HTERT RPE-1 (cell line): ENCODE data around the gene ACOX3.

Experiments used
- in situ Hi-C: fragments of 300-500 bp; cut with MboI; formaldehyde crosslinking; loops from 4 replicates; pipeline ENCODE4 v1.14.3; 2020; ENCODE audit warnings: low sequenced_read_pairs

ACOX3 gene

DNA sequence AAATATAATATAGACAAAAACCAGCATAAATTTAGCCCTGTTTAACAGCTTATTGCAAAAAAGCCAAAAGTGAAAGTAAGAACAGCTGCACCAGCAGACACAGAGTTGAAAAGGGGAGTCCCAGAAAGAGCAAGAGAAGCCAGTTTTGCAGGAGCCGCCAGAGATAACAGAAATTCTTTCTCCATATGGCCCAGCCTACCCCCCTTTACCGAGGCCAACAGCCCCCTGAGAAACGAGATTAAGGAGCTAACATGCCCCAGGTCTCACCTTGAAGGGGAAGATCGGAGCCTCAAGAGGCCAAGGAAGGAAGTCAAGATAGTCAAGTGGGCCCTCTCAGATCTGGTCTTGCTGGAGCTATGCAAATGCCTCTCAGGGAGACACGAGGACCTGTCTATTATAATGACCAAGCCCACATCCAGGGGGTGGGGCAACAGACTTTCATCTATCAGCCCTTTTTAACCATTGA lies 4.8 kb downstream of the ACOX3 start:
- in situ Hi-C loops, result no loop called here

DNA sequence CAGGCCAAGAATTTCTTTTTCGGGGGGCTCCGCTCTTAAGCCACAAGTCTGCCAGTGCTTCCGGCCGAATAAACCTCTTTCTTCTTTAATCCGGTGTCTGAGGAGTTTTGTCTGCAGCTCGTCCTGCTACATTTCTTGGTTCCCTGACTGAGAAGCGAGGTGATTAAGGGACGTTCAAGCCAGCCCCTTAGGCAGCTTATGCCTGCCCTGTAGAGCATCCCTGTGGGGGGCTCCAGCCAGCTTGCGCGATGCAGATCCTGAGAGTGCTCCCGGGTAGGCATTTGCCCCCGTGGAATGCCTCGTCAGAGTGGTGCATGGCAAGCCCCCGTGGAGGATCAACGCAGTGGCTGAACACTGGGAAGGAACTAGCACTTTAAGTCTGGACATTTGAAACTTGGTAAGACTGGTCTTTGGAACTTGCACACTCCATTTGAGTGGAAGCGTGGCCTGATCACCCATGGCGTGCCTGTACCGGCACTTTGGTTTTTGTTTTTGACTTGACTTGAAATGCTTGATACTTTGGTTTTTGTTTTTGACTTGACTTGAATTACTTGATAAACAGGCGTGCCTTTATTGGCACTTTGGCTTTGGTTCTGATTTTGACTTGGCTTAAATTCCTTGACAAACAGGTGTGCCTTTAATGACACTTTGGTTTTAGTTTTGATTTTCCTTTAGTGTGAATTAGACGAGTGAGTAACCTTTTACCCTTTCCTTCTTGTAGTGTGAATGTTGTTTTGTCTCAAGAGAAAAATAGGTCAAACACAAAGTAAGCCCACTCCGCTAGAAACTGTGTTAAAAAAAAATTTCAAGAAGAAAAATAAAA lies 6.1 kb downstream of the ACOX3 start:
- in situ Hi-C loops, result no loop called here

- in situ Hi-C loops, result no loop called here
Measured at GRCh38 chr4:8433136-8433535, 7.4 kb downstream of the ACOX3 start.

DNA sequence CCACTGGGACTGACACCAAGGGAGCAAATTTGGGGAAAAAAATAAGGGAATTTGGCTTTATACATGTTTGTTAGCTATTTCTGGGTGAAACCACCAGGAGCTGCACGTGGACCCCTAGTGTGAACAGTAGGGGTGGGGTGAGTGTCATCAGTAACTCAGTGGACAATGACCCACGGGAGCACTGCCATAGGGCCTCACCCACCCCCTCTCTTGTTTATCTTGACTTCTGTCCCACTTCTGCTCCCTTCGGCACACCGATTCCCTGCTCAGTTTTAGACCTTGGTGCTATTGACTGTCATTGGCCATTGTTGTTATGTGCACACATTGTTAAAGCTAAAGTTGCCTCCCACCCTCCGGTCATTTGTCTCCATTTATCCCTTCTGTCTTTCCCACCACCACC lies 9.0 kb downstream of the ACOX3 start:
- in situ Hi-C loops, result no loop called here

- in situ Hi-C loops, result no loop called here
Measured at GRCh38 chr4:8428288-8429097, 12.0 kb downstream of the ACOX3 start.

DNA sequence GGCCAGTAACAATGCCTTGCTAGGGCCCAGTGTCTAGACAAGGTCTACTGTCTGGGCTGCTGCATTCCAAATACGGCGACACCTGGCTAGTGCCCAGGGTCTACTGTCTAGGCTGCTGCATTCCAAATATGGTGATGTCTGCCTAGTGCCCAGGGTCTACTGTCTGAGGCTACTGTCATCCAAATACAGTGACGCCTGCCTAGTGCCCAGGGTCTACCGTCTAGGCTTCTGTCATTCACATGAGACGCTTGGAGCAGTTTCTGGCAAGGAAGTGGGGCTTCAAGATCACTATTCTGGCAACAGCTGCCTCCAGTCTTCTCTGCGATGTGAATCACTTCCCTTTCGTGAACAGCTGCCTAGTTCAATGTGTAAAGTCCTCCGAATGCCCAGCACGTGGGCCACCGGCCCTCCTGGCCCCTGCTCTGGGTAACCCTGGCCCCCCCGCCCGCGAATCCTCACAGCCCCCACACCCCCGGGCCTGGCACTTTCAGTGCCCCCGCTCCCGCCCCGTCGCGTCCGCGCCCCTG lies 12.7 kb downstream of the ACOX3 start:
- in situ Hi-C loops, result no loop called here

- in situ Hi-C loops, result no loop called here
Measured at GRCh38 chr4:8427262-8427661, 13.3 kb downstream of the ACOX3 start.

DNA sequence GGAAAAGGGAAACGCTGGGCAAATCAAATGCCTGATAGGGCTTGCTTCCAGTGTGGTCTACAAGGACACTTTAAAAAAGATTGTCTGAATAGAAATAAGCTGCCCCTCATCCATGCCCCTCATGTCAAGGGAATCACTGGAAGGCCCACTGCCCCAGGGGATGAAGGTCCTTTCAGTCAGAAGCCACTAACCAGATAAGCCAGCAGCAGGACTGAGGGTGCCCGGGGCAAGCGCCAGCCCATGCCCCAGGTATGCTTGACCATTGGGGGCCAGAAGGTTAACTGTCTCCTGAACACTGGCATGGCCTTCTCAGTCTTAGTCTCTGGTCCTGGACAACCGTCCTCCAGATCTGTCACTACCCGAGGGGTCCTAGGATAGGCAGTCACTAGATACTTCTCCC lies 17.7 kb downstream of the ACOX3 start:
- in situ Hi-C loops, result loop anchor here (25.0 kb wide), 1 partner anchor 185 kb away; no protein-coding TSS in a partner anchor

DNA sequence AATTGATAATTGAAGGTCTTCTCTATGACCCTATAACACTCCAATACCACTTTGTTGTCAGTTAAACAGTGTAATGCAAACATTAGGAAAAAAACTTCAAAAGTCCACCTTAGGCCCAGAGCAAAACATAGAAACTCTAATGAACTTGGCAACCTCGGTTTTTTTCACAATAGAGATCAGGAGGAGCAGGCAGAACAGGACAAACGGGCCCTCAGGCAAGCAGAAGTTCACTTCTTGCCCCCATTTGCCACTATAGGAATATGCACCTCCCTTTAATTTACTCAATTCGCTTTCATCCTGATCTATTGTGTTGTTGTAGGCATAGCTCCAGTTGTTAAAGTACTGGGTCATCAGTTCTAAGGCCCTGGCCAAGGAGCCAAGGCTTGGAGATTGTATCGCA lies 18.2 kb downstream of the ACOX3 start:
- in situ Hi-C loops, result loop anchor here (25.0 kb wide), 1 partner anchor 185 kb away; no protein-coding TSS in a partner anchor

- in situ Hi-C loops, result loop anchor here (25.0 kb wide), 1 partner anchor 183 kb away; no protein-coding TSS in a partner anchor
Measured at GRCh38 chr4:8420151-8420550, 20.4 kb downstream of the ACOX3 start.

DNA sequence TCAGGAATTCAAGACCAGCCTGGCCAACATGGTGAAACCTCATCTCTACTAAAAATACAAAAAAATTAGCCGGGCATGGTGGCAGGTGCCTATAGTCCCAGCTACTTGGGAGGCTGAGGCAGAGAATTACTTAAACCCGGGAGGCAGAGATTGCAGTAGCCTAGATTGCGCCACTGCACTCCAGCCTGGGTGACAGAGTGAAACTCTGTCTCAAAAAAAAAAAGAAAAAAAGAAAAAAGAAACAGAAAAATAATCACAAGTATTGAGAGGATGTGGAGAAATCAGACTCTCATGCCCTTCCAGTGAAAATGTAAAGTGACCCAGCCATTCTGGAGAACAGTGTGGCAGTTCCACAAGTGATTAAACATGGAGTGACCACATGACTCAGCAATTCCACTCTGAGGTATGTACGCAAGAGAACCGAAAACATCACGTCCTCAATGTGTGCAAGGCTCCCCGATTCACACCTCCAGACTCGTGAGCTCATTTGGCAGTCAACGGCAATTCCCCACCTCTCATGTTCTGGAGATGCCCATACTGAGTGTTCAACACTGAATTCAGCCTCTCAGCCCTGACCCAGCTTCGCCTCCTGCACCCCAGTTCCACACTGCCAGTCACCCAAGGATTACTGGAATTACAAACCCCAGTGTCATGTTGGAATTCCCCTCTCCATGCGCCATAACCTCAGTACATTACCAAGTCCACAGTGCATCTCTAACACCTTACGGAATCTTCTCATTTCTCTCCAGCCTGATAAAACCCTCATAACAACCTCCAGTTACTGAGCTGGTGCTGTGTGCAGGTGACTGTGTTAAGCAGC lies 21.1 kb downstream of the ACOX3 start:
- in situ Hi-C loops, result loop anchor here (25.0 kb wide), 1 partner anchor 182 kb away; no protein-coding TSS in a partner anchor

DNA sequence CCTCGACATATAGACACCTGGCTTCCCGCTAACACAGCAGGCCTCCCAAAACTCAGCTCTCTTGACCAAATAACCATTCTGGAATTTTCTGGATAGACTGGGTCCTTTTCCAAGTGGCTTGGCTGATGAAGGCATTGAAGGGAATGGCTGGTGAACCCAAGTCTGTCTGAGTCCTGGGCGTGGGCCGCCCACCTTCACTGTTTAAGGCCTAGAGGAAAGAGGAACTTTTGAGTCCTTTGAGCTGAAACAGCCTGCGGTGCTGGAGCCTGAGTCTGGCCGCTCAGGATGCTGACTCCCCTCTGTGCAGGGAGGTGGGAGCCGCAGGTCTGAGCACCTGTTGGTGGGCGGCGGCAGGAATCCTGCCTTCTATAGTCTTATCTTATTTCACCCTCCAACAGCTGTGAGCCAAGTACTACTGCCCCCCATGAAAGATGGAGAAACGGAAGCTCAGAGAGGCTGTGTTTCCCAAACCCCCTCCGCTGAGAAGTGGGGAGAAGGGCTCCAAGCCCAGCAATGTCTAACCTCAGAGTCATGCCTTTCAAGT lies 23.4 kb downstream of the ACOX3 start:
- in situ Hi-C loops, result loop anchor here (25.0 kb wide), 1 partner anchor 180 kb away; no protein-coding TSS in a partner anchor

GRCh38 chr4:8414377-8414776 lies 26.1 kb downstream of the ACOX3 start:
- in situ Hi-C loops, result loop anchor here (25.0 kb wide), 1 partner anchor 177 kb away; no protein-coding TSS in a partner anchor

- in situ Hi-C loops, result loop anchor here (25.0 kb wide), 1 partner anchor 175 kb away; no protein-coding TSS in a partner anchor
Measured at GRCh38 chr4:8412288-8412687, 28.2 kb downstream of the ACOX3 start.

GRCh38 chr4:8411351-8412180 lies 29.0 kb downstream of the ACOX3 start:
- in situ Hi-C loops, result loop anchor here (25.0 kb wide), 1 partner anchor 174 kb away; no protein-coding TSS in a partner anchor

DNA sequence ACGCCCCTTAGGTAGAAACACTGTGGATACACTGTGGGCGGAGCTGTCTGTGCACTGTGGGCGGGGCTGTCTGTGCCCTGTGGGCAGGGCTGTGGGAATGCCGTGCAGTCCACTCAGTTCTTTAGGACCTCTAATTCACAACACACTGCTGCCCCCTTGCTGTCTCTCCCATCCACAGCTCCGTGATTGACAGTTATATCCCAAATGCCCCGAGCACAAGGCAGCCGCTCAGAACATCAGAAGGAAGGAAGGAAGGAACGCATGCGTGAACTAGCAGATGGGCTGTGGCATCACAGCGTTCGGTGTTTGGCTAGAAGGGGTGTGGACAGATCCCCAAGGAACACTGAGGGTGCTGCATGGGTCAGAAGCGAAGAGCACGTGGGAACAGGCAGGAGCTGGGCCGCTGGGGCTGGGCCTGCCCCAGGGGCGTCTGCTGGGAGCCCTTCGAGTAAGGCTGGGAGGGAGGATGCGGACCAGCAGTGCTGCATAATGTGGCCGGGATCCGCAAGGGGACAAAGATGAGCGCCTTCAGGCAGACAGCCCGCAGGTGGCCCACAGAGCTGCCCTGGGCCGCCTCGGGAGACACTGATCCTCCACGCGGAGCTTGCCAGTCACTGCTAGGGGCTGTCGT lies 29.8 kb downstream of the ACOX3 start:
- in situ Hi-C loops, result loop anchor here (25.0 kb wide), 1 partner anchor 173 kb away; no protein-coding TSS in a partner anchor

GRCh38 chr4:8410066-8410625 lies 30.4 kb downstream of the ACOX3 start:
- in situ Hi-C loops, result loop anchor here (25.0 kb wide), 1 partner anchor 173 kb away; no protein-coding TSS in a partner anchor
